HG02678 (cell line): ENCODE measurements around the gene CKAP5.

Experiments used
- ATAC-seq: cut with Tn5 transposase; IDR thresholded peaks from one replicate; pipeline ENCODE4 v1.9.1; 2021; ENCODE audit warnings: mild to moderate bottlenecking, moderate library complexity; ENCODE audit not compliant: unreplicated experiment

The CKAP5 gene

GRCh38 chr11:46776878-46777277, 69.2 kb downstream of the CKAP5 start:
- no peak for ATAC-seq

GRCh38 chr11:46769636-46770221, 76.4 kb downstream of the CKAP5 start:
- no peak for ATAC-seq

- no peak for ATAC-seq
Observed at GRCh38 chr11:46766656-46767055, 79.4 kb downstream of the CKAP5 start.

- no peak for ATAC-seq
Observed at GRCh38 chr11:46762248-46762647, 83.8 kb downstream of the CKAP5 start.

GRCh38 chr11:46761807-46762206, 84.3 kb downstream of the CKAP5 start:
- no peak for ATAC-seq

GRCh38 chr11:46760429-46761128, 85.5 kb downstream of the CKAP5 start:
- no peak for ATAC-seq

GRCh38 chr11:46759196-46759595, 86.9 kb downstream of the CKAP5 start:
- ATAC-seq, result no peak

- no peak for ATAC-seq
Observed at GRCh38 chr11:46755962-46756361, 90.1 kb downstream of the CKAP5 start.

- ATAC-seq, result no peak
Observed at GRCh38 chr11:46747150-46747549, 98.9 kb downstream of the CKAP5 start.

GRCh38 chr11:46745995-46746394, 100.1 kb downstream of the CKAP5 start:
- ATAC-seq, result no peak

- no peak for ATAC-seq
Observed at GRCh38 chr11:46745328-46745727, 100.8 kb downstream of the CKAP5 start.

- ATAC-seq, result no peak
Observed at GRCh38 chr11:46743693-46744339, 102.3 kb downstream of the CKAP5 start.

GRCh38 chr11:46743043-46743442, 103.0 kb downstream of the CKAP5 start:
- ATAC-seq, result no peak

GRCh38 chr11:46741600-46742484, 104.2 kb downstream of the CKAP5 start:
- ATAC-seq, result no peak

GRCh38 chr11:46738887-46739286, 107.2 kb downstream of the CKAP5 start:
- no peak for ATAC-seq

GRCh38 chr11:46737699-46738098, 108.4 kb downstream of the CKAP5 start:
- no peak for ATAC-seq

- no peak for ATAC-seq
Observed at GRCh38 chr11:46736615-46737014, 109.5 kb downstream of the CKAP5 start.

GRCh38 chr11:46736146-46736545, 109.9 kb downstream of the CKAP5 start:
- ATAC-seq, result no peak

GRCh38 chr11:46733234-46733633, 112.8 kb downstream of the CKAP5 start:
- ATAC-seq, result no peak

- ATAC-seq, result no peak
Observed at GRCh38 chr11:46731545-46731944, 114.5 kb downstream of the CKAP5 start.
